ENCODE data around the gene SLC22A31.
A peak's percentile ranks its signal among the peaks of the same experiment; 100 is the strongest.

Gene SLC22A31

DNA sequence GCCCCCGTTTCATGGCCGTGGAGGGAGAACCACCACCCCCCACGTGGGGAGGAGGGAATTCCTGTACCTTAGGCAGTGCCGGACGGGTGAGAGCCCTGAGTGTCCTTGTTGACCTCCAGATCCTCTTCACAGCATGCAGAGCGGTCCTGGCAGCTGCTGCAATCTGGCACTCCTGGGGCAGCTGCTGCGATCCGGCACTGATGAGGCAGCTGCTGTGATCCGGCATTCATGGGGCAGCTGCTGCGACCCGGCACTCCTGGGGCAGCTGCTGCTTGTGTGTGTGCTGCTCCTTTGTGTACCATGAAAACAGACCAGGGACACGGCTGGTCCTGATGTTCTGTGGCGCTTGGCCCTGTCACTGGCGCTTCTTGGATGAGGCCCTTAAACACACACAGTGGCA, 29.9 kb upstream of the SLC22A31 start:
- peaks cover 4% of the 10 kb centered on the region for H3K4me1 Mint-ChIP-seq
- peaks cover 42% of the 10 kb centered on the region for H3K36me3 Mint-ChIP-seq
- H3K4me3 Mint-ChIP-seq, result no peak overlapping the region
- DNase-seq (ENCODE audit: low spot score in 2 of 2) (no peak), ATAC-seq (ENCODE audit: low read depth) (no peak)
- peaks cover 5% of the 10 kb centered on the region for H3K9me3 Mint-ChIP-seq
- no peaks in the 10 kb centered on the region for H3K27me3 Mint-ChIP-seq
- no peak overlapping the region for H3K27ac Mint-ChIP-seq

DNA sequence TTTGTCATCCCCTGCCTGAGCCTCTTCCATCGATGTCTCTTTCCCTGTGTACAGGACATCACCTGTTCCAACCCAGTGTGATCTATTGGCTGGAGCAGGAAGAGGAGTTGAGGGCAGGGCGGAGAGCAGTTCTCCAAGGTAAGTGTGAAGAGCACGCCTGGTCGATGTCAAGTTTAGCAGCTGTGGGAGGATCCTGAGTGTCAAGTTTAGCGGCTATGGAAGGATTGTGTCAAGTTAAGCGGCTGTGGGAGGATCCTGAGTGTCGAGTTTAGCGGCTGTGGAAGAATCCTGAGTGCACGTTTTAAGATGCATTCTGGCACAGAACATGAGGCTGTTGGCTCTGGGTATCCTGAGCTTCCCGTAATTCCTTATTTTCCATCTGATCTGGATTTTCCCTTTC, 24.3 kb upstream of the SLC22A31 start:
- peaks cover 4% of the 10 kb centered on the region for H3K9me3 Mint-ChIP-seq
- H3K27ac Mint-ChIP-seq, result no peak overlapping the region
- no peak for ATAC-seq (ENCODE audit: low read depth)
- no peaks in the 10 kb centered on the region for H3K27me3 Mint-ChIP-seq
- no peak for DNase-seq (ENCODE audit: low spot score in 2 of 2)
- peaks cover 8% of the 10 kb centered on the region for H3K4me1 Mint-ChIP-seq
- H3K4me3 Mint-ChIP-seq, result no peak overlapping the region
- peaks cover 44% of the 10 kb centered on the region for H3K36me3 Mint-ChIP-seq

DNA sequence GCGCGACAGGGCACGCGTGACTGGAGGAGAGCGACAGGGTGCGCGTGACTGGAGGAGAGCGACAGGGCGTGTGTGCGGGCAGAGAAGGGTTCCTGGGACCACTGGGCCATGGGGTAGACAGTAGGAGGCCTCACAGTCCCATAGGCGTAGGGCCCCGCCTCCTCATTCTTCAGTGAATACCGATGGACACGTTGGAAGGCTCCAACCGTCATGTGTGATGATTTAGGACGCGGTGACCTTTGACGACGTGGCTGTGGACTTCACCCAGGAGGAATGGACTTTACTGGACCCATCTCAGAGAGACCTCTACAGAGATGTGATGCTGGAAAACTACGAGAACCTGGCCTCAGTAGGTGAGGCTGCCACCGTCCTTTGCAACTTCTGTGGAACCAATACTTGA, 22.6 kb upstream of the SLC22A31 start:
- H3K27ac Mint-ChIP-seq, result no peak overlapping the region
- H3K9me3 Mint-ChIP-seq, result peaks cover 4% of the 10 kb centered on the region

DNA sequence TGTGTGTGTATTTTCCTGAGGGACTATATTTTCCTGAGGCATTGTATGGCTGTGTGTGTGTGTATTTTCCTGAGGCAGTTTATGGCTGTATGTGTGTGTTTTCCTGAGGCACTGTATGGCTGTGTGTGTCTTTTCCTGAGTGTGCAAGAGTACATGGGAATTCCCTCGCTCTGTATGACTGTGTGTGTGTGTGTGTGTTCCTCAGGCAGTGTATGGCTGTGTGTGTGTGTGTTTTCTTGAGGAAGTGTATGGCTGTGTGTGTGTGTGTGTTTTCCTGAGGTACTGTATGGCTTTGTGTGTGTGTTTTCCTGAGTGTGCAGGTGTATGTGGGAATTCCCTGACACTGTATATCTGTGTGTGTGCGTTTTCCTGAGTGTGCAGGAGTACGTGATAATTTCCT, 21.3 kb upstream of the SLC22A31 start:
- Mint-ChIP-seq H3K4me1 (peaks cover 10% of the 10 kb centered on the region), H3K9me3 (peaks cover 2% of the 10 kb centered on the region), H3K27me3 (no peaks in the 10 kb centered on the region), H3K36me3 (peaks cover 24% of the 10 kb centered on the region), H3K4me3 (no peak overlapping the region), H3K27ac (no peak overlapping the region)
- no peak for DNase-seq (ENCODE audit: low spot score in 2 of 2)
- ATAC-seq (ENCODE audit: low read depth), result no peak

More for the DNA sequence above, 22.6 kb upstream of the SLC22A31 start:
- Mint-ChIP-seq H3K36me3 (peaks cover 36% of the 10 kb centered on the region), H3K27me3 (no peaks in the 10 kb centered on the region), H3K4me1 (peaks cover 9% of the 10 kb centered on the region), H3K4me3 (no peak overlapping the region)
- no peak for DNase-seq (ENCODE audit: low spot score in 2 of 2)
- no peak for ATAC-seq (ENCODE audit: low read depth)

DNA sequence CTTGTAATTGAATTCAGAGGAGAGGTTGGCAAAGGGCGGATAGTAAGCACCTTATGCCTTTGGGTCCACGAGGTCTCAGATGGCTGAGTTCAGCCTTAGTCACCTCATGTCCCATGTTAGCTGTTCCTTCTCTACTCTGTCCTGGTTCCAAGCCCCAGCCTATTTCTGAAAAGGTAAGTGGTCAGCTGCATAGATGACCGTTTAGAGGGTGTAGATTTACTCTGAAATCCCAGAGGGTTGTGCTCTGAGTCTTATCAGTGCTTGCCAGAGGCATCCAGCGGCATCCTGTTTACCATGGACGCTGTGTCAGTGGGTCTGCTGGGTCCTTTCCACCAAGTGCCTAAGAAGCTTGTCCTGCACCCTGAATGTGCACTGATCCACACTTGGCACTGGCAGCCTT, 19.0 kb upstream of the SLC22A31 start:
- Mint-ChIP-seq H3K36me3 (peaks cover 11% of the 10 kb centered on the region), H3K27ac (no peak overlapping the region), H3K27me3 (no peaks in the 10 kb centered on the region), H3K4me3 (peak overlapping the region; percentile 58), H3K4me1 (peaks cover 14% of the 10 kb centered on the region), H3K9me3 (no peaks in the 10 kb centered on the region)
- DNase-seq (ENCODE audit: low spot score in 2 of 2) (no peak), ATAC-seq (ENCODE audit: low read depth) (no peak)

DNA sequence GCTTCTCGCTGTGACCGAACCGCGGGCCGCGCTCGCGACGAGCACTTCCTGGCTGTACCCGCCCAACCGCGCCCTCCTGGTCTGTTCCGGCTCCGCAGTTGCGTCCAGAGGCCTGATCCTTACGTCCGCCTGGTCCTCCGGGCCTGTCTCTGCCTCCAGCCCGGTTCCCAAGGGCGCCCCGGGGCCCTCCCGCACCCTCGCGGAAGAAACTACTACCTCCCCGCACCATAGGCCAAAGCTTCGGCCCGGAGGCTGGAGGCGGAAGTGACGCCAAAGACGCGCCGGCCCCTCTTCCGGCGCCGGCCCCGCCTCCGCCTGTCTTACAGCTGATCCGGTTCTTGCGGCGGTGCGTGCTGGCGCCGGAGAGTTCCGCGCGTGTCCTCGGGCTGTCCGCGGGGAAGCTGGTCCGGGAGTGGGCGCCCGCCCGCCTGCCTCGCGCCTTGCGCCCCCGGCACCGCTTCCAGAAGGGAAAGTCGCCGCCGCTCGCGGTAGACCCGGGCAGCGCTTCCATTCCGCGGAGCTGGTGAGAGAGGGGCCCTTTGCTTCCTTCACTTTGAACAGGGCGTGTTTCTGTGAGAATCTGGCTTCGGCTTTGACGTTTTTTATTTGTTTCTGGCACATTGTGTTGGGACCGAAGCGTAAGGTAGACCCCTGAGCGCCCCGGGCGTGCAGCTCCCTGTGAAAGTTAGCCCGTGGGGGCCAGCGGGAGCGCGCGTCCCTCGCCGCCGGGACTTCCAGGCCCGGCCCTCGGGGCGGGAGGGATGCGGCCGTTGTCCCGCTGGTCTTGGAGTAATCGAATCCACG, 17.3 kb upstream of the SLC22A31 start, which contains the start of gene ZNF778:
Gene ZNF778, plus strand, starts transcription at position 316 of the 804 bp plus-strand sequence. CDS start 3,425 bp downstream, outside the sequence.
- H3K4me3 Mint-ChIP-seq, result peak within 1 kb of the TSS; percentile 91
- H3K4me1 Mint-ChIP-seq, result peaks cover 12% of the 10 kb centered on the region
- H3K36me3 Mint-ChIP-seq, result peaks cover 7% of the 10 kb centered on the region
- H3K27me3 Mint-ChIP-seq, result no peaks in the 10 kb centered on the region
- ATAC-seq (ENCODE audit: low read depth), result peak; percentile 87
- peak; percentile 70 to 81 for DNase-seq (ENCODE audit: low spot score in 2 of 2)
- H3K9me3 Mint-ChIP-seq, result no peaks in the 10 kb centered on the region
- peak within 1 kb of the TSS; percentile 93 for H3K27ac Mint-ChIP-seq

DNA sequence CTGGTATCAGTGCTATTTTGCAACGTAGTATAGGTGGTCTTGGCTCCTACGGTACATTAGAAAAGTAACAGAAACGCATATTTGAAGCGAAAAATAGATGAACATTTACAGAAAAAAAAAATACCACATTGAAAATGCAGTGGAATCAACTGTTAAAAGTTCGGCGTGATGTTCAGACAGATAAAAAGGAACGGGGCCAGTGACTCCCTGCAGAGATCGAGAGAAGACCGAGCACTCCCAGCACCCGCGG, 16.7 kb upstream of the SLC22A31 start:
- Mint-ChIP-seq H3K4me3 (peak overlapping the region; percentile 91), H3K27me3 (no peaks in the 10 kb centered on the region), H3K4me1 (peaks cover 11% of the 10 kb centered on the region), H3K27ac (peak overlapping the region; percentile 93), H3K9me3 (no peaks in the 10 kb centered on the region), H3K36me3 (peaks cover 6% of the 10 kb centered on the region)
- ATAC-seq (ENCODE audit: low read depth), result no peak
- no peak for DNase-seq (ENCODE audit: low spot score in 2 of 2)

DNA sequence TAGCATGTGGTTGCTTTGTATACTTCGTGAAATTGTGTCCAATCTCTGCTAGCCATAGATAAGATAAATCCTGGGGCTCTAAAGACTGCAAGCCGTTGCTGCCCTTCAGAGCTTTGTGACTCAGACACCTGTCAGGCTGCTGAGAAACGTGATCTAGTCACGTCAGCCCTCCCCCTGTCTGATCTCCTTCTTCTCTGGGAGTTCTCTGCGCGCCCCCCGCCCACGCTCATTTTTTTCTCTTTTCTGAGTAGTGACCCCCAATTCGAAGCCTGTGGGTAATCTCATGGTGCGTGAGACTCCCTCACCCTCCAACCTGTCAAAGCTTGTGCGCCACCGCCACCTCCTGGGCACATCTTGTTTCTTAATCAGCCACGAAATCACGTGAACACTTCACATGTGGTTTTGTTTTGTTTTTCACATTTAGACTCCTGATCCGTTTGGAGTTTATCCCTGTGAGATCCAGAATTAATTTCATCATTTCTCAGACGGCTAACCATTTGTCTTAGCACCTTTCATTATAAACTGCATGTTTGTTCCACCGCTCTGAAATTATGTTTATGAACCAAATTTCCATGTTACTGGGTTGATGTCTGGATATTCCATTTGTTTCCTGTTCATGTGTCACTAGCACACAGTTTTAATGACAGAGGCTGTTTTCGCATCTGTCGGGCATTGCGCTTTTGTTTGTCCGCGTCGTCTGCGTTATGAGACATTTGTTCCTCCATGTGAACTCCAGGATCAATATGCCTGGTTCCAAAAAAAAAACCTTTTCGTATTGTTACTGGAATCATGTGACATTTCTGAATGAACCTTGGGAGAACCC, 16.2 kb upstream of the SLC22A31 start:
- Mint-ChIP-seq H3K27ac (peak overlapping the region; percentile 93), H3K27me3 (no peaks in the 10 kb centered on the region), H3K4me3 (peak overlapping the region; percentile 91), H3K36me3 (peaks cover 2% of the 10 kb centered on the region), H3K4me1 (peaks cover 8% of the 10 kb centered on the region), H3K9me3 (no peaks in the 10 kb centered on the region)
- peak; percentile 70 for ATAC-seq (ENCODE audit: low read depth)
- peak; percentile 76 to 79 for DNase-seq (ENCODE audit: low spot score in 2 of 2)

DNA sequence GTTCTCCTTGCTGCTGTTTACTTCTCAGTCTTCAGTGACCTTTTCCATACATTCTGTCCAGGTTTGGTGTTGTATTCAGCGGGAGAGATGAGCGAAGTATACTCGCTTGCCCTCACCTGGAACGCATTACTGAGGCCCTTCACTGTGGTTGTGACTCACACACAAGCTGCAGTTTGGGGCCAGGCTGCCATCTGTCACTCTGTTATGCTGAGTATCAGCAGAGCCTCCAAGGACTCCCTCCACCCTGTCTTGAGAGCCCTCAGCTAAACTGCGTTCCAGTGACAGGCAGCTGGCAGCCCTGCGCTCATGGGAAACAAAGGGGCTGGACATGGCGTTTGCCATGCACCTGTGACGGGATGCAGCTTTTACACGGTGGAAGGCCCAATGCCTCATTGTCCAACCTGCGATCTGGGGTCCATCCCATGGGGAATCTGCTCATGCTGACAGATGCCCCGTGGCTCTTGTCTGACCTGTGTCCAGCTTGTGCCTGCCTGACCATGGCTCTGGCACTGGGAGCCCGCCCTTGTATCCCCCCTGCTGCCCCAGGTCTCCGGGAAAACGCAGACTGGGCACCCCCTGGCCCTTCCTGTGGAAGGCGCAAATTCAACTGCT, 10.7 kb upstream of the SLC22A31 start:
- H3K27me3 Mint-ChIP-seq, result peaks cover 12% of the 10 kb centered on the region
- peaks cover 7% of the 10 kb centered on the region for H3K4me1 Mint-ChIP-seq
- no peak for DNase-seq (ENCODE audit: low spot score in 2 of 2)
- H3K27ac Mint-ChIP-seq, result no peak overlapping the region
- H3K36me3 Mint-ChIP-seq, result no peaks in the 10 kb centered on the region
- ATAC-seq (ENCODE audit: low read depth), result no peak
- no peak overlapping the region for H3K4me3 Mint-ChIP-seq
- no peaks in the 10 kb centered on the region for H3K9me3 Mint-ChIP-seq

DNA sequence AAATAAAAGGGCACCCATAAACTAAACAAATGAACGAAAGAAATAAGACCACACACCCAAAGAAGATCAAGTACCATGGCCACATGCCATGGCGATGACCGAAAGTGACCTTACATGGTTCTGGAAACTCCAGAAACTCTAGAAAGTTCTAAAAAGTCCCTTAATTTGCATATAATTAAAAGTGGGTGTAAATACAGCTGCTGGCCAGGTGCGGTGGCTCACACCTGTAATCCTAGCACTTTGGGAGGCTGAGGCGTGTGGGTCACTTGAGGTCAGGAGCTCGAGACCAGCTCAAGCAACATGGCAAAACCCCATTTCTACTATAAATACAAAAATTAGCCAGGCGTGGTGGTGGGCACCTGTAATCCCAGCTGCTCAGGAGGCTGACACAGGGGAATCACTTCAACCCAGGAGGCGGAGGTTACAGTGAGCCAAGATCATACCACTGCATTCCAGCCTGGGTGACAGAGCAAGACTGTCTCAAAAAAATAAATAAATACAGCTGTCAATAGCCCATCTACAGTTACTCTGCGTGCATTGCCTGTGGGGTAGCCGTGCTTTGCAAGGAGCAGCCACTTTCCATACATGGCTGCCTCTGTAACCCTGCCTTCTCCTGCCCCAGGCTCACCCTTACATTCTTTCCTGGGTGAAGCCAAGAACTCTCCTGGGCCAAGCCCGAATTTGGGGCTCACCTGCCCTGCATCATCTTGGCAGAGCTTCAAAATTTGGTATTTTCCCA, 10.0 kb upstream of the SLC22A31 start:
- Mint-ChIP-seq H3K27me3 (peaks cover 12% of the 10 kb centered on the region), H3K36me3 (no peaks in the 10 kb centered on the region), H3K4me1 (peaks cover 7% of the 10 kb centered on the region), H3K9me3 (no peaks in the 10 kb centered on the region), H3K4me3 (no peak overlapping the region), H3K27ac (no peak overlapping the region)
- ATAC-seq (ENCODE audit: low read depth) (peak; percentile 73), DNase-seq (ENCODE audit: low spot score in 2 of 2) (no peak)

DNA sequence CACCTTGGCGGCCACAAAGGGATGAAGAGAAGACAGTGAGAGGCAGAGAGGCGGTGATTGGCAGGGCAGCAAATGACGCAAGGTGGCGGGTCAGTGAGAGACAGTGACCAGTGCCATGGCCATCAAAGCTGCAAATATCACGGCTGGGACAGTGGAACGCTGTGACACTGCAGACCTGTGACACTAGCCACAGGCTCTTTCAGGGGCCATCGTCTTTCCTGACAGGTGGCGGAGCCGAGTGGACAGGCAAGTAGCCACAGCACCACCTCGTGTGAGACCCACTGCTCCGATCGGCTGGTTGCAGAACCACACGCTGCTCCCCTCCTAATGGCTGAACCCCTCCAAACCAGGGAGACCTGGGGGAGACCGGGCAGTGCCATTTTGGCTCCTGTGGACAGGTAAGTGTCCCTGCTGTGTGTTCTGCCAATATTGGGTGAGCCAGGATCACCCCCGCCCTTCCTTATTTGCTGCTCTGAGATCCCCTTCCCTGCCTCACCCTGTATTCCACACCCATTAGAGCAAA, 9.2 kb upstream of the SLC22A31 start:
- ATAC-seq (ENCODE audit: low read depth), result no peak
- H3K27me3 Mint-ChIP-seq, result peaks cover 12% of the 10 kb centered on the region

DNA sequence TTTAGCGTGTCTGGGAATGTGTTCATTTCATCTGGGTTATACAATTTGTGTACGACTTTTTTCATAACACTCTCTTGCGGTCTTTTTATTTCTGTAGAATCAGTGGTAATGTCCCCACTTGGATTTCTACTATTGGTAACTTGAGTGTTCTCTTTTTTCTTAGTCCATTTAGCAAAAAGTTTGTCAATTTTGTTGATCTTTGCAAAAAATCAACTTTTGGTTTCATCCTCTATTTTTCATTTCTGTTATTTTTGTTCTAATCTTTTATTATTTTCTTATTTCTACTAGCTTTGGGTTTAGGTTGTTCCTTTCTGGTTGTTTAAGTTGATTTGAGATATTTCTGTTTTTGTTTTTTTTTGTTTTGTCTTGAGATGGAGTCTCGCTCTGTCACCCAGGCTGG, 7.7 kb upstream of the SLC22A31 start:
- Mint-ChIP-seq H3K36me3 (no peaks in the 10 kb centered on the region), H3K9me3 (peaks cover 2% of the 10 kb centered on the region), H3K27me3 (peaks cover 23% of the 10 kb centered on the region), H3K4me3 (no peak overlapping the region), H3K4me1 (peaks cover 7% of the 10 kb centered on the region), H3K27ac (no peak overlapping the region)
- no peak for ATAC-seq (ENCODE audit: low read depth)
- no peak for DNase-seq (ENCODE audit: low spot score in 2 of 2)

More for the DNA sequence above, 9.2 kb upstream of the SLC22A31 start:
- Mint-ChIP-seq H3K9me3 (no peaks in the 10 kb centered on the region), H3K27ac (no peak overlapping the region), H3K4me1 (peaks cover 7% of the 10 kb centered on the region), H3K4me3 (no peak overlapping the region), H3K36me3 (no peaks in the 10 kb centered on the region)
- no peak for DNase-seq (ENCODE audit: low spot score in 2 of 2)

DNA sequence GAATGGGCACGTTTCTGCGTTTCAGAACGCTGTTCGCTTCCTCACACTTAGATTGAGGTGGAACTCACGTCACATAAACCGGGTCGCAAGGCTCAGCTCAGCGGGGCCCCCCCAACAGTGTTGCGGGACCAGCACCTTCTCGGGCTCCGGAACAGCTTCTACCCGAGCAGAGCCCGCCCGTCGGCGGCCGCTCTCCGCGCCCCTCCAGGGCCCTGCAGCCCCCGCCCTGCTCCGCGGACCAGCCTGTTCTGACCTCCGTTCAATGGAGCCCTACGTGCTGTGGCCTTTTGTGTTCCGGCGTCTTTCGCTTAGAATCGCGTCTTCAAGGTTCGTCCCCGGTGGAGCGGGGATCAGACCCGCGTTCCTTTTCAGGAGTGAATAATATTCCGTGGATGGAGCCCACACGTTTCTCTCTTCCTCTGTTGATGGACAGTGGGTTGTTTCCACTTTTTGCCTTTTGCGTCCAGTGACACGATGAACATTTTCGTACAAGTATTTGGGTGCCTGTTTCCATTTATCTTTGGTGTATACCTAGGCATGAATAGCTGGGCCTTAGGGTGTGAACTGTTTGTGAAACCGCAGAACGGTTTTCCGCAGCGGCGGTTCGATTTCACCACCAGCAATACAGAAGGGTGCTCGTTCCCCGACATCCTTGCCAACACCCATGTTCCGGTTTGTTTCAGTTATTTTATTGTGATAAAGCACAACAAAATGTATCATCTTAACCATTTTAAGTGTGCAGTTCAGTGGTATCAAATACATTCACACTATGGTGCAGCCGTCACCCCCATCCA, 2.3 kb upstream of the SLC22A31 start:
- no peak overlapping the region for H3K4me3 Mint-ChIP-seq

More for the DNA sequence above, 2.3 kb upstream of the SLC22A31 start:
- peaks cover 3% of the 10 kb centered on the region for H3K4me1 Mint-ChIP-seq
- H3K36me3 Mint-ChIP-seq, result no peaks in the 10 kb centered on the region
- H3K27ac Mint-ChIP-seq, result no peak overlapping the region
- DNase-seq (ENCODE audit: low spot score in 2 of 2), result no peak
- H3K9me3 Mint-ChIP-seq, result peaks cover 4% of the 10 kb centered on the region
- ATAC-seq (ENCODE audit: low read depth), result no peak
- H3K27me3 Mint-ChIP-seq, result peaks cover 24% of the 10 kb centered on the region

Data from memory B cell (primary cell).